ENCODE measurements around the gene RAB33A. TPM values are rescaled to one million over a fixed set of nuclear protein-coding genes. Genes with fewer than 3 reads are reported as not detected.

RAB33A gene
- 10.3 and 25.8 TPM in 2 replicates for total RNA-seq (2014; rRNA removed; shearing (Covaris generic); ENCODE audit: low replicate concordance)

DNA sequence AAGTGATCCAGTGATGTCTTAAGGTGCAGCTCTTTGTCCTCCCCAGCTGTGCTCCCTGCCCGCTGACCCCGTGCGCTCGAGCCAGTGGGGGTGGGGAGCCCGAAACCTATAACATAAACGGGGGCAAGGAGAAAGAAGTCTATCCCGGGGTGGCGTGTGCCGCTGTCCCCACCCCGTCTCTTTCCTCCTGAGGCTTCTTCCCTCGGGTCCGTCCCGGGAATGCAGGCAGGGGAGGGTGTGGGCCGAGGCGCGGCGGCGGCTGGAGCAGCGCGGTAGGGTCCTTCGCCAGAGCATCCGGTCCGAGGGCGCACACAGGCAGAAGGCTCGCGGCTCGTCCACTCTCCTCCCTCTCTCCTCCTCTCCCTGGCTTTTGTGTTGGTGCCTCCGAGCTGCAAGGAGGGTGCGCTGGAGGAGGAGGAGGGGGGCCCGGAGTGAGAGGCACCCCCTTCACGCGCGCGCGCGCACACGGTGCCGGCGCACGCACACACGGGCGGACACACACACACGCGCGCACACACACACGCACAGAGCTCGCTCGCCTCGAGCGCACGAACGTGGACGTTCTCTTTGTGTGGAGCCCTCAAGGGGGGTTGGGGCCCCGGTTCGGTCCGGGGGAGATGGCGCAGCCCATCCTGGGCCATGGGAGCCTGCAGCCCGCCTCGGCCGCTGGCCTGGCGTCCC lies at the start of gene RAB33A:
Gene RAB33A (plus strand): TSS at position 517 of the 681 bp plus-strand sequence. CDS start 101 bp downstream, at position 618.
- Histone ChIP-seq H3K9me2 (replicated peaks; ENCODE audit: insufficient read depth, low read length) (no peaks in the 10 kb centered on the region), H2AFZ (ENCODE audit: low read length) (peak within 1 kb of the TSS; percentile 52), H4K20me1 (ENCODE audit: insufficient read depth, low read depth, low read length) (no peaks in the 10 kb centered on the region), H3K4me1 (ENCODE audit: low read length) (peaks cover 49% of the 10 kb centered on the region), H3K27me3 (ENCODE audit: low read length) (no peaks in the 10 kb centered on the region), H3K4me3 (ENCODE audit: low read length) (peak within 1 kb of the TSS; percentile 72), H3K9me3 (ENCODE audit: low read length) (no peaks in the 10 kb centered on the region), H3K4me2 (ENCODE audit: low read depth, low read length, poor library complexity, severe bottlenecking) (peak within 1 kb of the TSS; percentile 77), H3K36me3 (ENCODE audit: insufficient read depth, low read length) (no peaks in the 10 kb centered on the region), H3K79me2 (ENCODE audit: low read length) (peaks cover 23% of the 10 kb centered on the region; the same call in 1 of the 2 replicates), H3K9ac (ENCODE audit: low read length) (peak within 1 kb of the TSS; percentile 79), H3K27ac (ENCODE audit: low read length) (peak within 1 kb of the TSS; percentile 79)
- DNase-seq = peak; percentile 65

- Histone ChIP-seq H3K4me3 (ENCODE audit: low read length) (no peak overlapping the region), H4K20me1 (ENCODE audit: insufficient read depth, low read depth, low read length) (no peaks in the 10 kb centered on the region), H3K9me3 (ENCODE audit: low read length) (no peaks in the 10 kb centered on the region), H2AFZ (ENCODE audit: low read length) (no peak overlapping the region), H3K4me1 (ENCODE audit: low read length) (peaks cover 16% of the 10 kb centered on the region), H3K27me3 (ENCODE audit: low read length) (no peaks in the 10 kb centered on the region), H3K36me3 (ENCODE audit: insufficient read depth, low read length) (no peaks in the 10 kb centered on the region), H3K9ac (ENCODE audit: low read length) (no peak overlapping the region), H3K9me2 (replicated peaks; ENCODE audit: insufficient read depth, low read length) (no peaks in the 10 kb centered on the region), H3K27ac (ENCODE audit: low read length) (no peak overlapping the region), H3K4me2 (ENCODE audit: low read depth, low read length, poor library complexity, severe bottlenecking) (no peak overlapping the region), H3K79me2 (ENCODE audit: low read length) (no peaks in the 10 kb centered on the region)
- no peak for DNase-seq
Measured at GRCh38 chrX:130124577-130124976, 47.2 kb upstream of the RAB33A start.

DNA sequence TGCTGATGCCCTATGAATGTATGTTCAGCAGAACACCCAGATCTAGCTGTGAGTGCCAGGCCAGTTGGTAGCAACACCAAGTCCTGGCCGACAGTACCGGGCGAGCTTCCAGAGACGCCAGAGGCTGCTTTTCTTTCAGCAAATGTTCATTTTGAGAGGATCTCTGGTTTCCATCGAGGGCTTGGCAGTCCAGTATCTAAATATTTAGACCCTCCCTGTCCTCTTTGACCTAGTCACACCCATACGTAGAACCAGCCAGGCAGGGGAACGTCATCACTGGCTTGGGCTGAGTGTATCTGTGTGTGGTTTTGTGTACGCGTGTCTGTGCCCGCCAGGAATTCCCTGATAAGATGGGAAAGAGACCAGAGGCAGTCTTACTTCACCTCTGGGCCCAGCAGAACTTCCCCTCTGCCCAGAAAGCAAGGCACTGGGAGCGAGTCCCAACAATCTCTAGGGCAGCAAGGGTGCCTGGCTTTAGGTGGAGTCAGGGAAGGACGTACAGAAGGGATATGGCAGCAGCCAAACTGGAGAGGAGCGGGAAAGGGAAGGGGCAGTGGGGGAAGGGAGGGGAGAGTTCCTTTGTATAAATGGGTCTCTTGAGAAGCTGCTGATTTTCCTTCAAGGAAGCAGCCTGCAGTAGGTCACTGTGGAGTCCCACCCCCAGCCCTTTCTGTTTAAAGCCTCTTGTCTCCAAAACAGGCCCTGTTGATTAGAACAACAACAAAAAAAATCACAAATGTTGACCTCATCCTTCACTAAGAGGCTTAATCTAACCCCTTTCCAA lies 46.5 kb upstream of the RAB33A start:
- H4K20me1 ChIP-seq (ENCODE audit: insufficient read depth, low read depth, low read length) = no peaks in the 10 kb centered on the region
- no peak overlapping the region for H3K4me3 ChIP-seq (ENCODE audit: low read length)
- no peak for DNase-seq
- no peak overlapping the region for H3K27ac ChIP-seq (ENCODE audit: low read length)
- H3K27me3 ChIP-seq (ENCODE audit: low read length) = no peaks in the 10 kb centered on the region
- no peaks in the 10 kb centered on the region for H3K9me3 ChIP-seq (ENCODE audit: low read length)
- H3K36me3 ChIP-seq (ENCODE audit: insufficient read depth, low read length) = no peaks in the 10 kb centered on the region
- H3K9me2 ChIP-seq (replicated peaks; ENCODE audit: insufficient read depth, low read length) = no peaks in the 10 kb centered on the region
- H3K4me2 ChIP-seq (ENCODE audit: low read depth, low read length, poor library complexity, severe bottlenecking) = no peak overlapping the region
- H3K79me2 ChIP-seq (ENCODE audit: low read length) = no peaks in the 10 kb centered on the region
- no peak overlapping the region for H2AFZ ChIP-seq (ENCODE audit: low read length)
- no peak overlapping the region for H3K9ac ChIP-seq (ENCODE audit: low read length)
- peaks cover 9% of the 10 kb centered on the region for H3K4me1 ChIP-seq (ENCODE audit: low read length)

- Histone ChIP-seq H3K9me3 (ENCODE audit: low read length) (no peaks in the 10 kb centered on the region), H3K79me2 (ENCODE audit: low read length) (no peaks in the 10 kb centered on the region), H3K27me3 (ENCODE audit: low read length) (no peaks in the 10 kb centered on the region), H3K9me2 (replicated peaks; ENCODE audit: insufficient read depth, low read length) (no peaks in the 10 kb centered on the region), H3K9ac (ENCODE audit: low read length) (no peak overlapping the region), H3K4me3 (ENCODE audit: low read length) (no peak overlapping the region), H3K4me2 (ENCODE audit: low read depth, low read length, poor library complexity, severe bottlenecking) (no peak overlapping the region), H3K4me1 (ENCODE audit: low read length) (no peaks in the 10 kb centered on the region), H2AFZ (ENCODE audit: low read length) (no peak overlapping the region), H3K27ac (ENCODE audit: low read length) (no peak overlapping the region), H4K20me1 (ENCODE audit: insufficient read depth, low read depth, low read length) (no peaks in the 10 kb centered on the region), H3K36me3 (ENCODE audit: insufficient read depth, low read length) (no peaks in the 10 kb centered on the region; the same call in 1 of the 2 replicates)
- DNase-seq = no peak
Measured at GRCh38 chrX:130130990-130131389, 40.8 kb upstream of the RAB33A start.

GRCh38 chrX:130136496-130136895 lies 35.3 kb upstream of the RAB33A start:
- H4K20me1 ChIP-seq (ENCODE audit: insufficient read depth, low read depth, low read length) = no peaks in the 10 kb centered on the region
- no peaks in the 10 kb centered on the region for H3K9me2 ChIP-seq (replicated peaks; ENCODE audit: insufficient read depth, low read length)
- H3K4me1 ChIP-seq (ENCODE audit: low read length) = no peaks in the 10 kb centered on the region
- H3K4me3 ChIP-seq (ENCODE audit: low read length) = no peak overlapping the region
- no peak for DNase-seq
- no peak overlapping the region for H3K27ac ChIP-seq (ENCODE audit: low read length)
- no peaks in the 10 kb centered on the region for H3K27me3 ChIP-seq (ENCODE audit: low read length)
- H3K4me2 ChIP-seq (ENCODE audit: low read depth, low read length, poor library complexity, severe bottlenecking) = no peak overlapping the region
- peaks cover 5% of the 10 kb centered on the region; the same call in 1 of the 2 replicates for H3K36me3 ChIP-seq (ENCODE audit: insufficient read depth, low read length)
- H3K9ac ChIP-seq (ENCODE audit: low read length) = no peak overlapping the region
- no peak overlapping the region for H2AFZ ChIP-seq (ENCODE audit: low read length)
- no peaks in the 10 kb centered on the region for H3K9me3 ChIP-seq (ENCODE audit: low read length)
- H3K79me2 ChIP-seq (ENCODE audit: low read length) = no peaks in the 10 kb centered on the region

- no peak overlapping the region for H3K4me2 ChIP-seq (ENCODE audit: low read depth, low read length, poor library complexity, severe bottlenecking)
- no peak overlapping the region for H2AFZ ChIP-seq (ENCODE audit: low read length)
- DNase-seq = no peak
- H3K27ac ChIP-seq (ENCODE audit: low read length) = no peak overlapping the region
- peaks cover 5% of the 10 kb centered on the region; the same call in 1 of the 2 replicates for H3K36me3 ChIP-seq (ENCODE audit: insufficient read depth, low read length)
- H3K79me2 ChIP-seq (ENCODE audit: low read length) = no peaks in the 10 kb centered on the region
- no peaks in the 10 kb centered on the region for H3K4me1 ChIP-seq (ENCODE audit: low read length)
- no peaks in the 10 kb centered on the region for H3K27me3 ChIP-seq (ENCODE audit: low read length)
- no peaks in the 10 kb centered on the region for H3K9me2 ChIP-seq (replicated peaks; ENCODE audit: insufficient read depth, low read length)
- no peaks in the 10 kb centered on the region for H3K9me3 ChIP-seq (ENCODE audit: low read length)
- H3K4me3 ChIP-seq (ENCODE audit: low read length) = no peak overlapping the region
- H4K20me1 ChIP-seq (ENCODE audit: insufficient read depth, low read depth, low read length) = no peaks in the 10 kb centered on the region
- H3K9ac ChIP-seq (ENCODE audit: low read length) = no peak overlapping the region
Measured at GRCh38 chrX:130136961-130137360, 34.8 kb upstream of the RAB33A start.

GRCh38 chrX:130139474-130140201 lies 32.1 kb upstream of the RAB33A start:
- H3K27ac ChIP-seq (ENCODE audit: low read length) = no peak overlapping the region
- H4K20me1 ChIP-seq (ENCODE audit: insufficient read depth, low read depth, low read length) = no peaks in the 10 kb centered on the region
- H2AFZ ChIP-seq (ENCODE audit: low read length) = no peak overlapping the region
- no peak overlapping the region for H3K4me3 ChIP-seq (ENCODE audit: low read length)
- H3K9ac ChIP-seq (ENCODE audit: low read length) = no peak overlapping the region
- no peak overlapping the region for H3K4me2 ChIP-seq (ENCODE audit: low read depth, low read length, poor library complexity, severe bottlenecking)
- H3K9me3 ChIP-seq (ENCODE audit: low read length) = no peaks in the 10 kb centered on the region
- no peaks in the 10 kb centered on the region for H3K79me2 ChIP-seq (ENCODE audit: low read length)
- no peaks in the 10 kb centered on the region for H3K4me1 ChIP-seq (ENCODE audit: low read length)
- DNase-seq = no peak
- H3K27me3 ChIP-seq (ENCODE audit: low read length) = no peaks in the 10 kb centered on the region
- H3K36me3 ChIP-seq (ENCODE audit: insufficient read depth, low read length) = peaks cover 8% of the 10 kb centered on the region; the same call in 1 of the 2 replicates
- no peaks in the 10 kb centered on the region for H3K9me2 ChIP-seq (replicated peaks; ENCODE audit: insufficient read depth, low read length)

- Histone ChIP-seq H3K4me3 (ENCODE audit: low read length) (no peak overlapping the region), H3K9ac (ENCODE audit: low read length) (no peak overlapping the region), H3K27ac (ENCODE audit: low read length) (no peak overlapping the region), H3K9me2 (replicated peaks; ENCODE audit: insufficient read depth, low read length) (no peaks in the 10 kb centered on the region), H3K79me2 (ENCODE audit: low read length) (no peaks in the 10 kb centered on the region), H4K20me1 (ENCODE audit: insufficient read depth, low read depth, low read length) (no peaks in the 10 kb centered on the region), H3K4me2 (ENCODE audit: low read depth, low read length, poor library complexity, severe bottlenecking) (no peak overlapping the region), H3K9me3 (ENCODE audit: low read length) (no peaks in the 10 kb centered on the region), H2AFZ (ENCODE audit: low read length) (no peak overlapping the region), H3K27me3 (ENCODE audit: low read length) (no peaks in the 10 kb centered on the region), H3K4me1 (ENCODE audit: low read length) (no peaks in the 10 kb centered on the region), H3K36me3 (ENCODE audit: insufficient read depth, low read length) (0 out of 2 replicates have a peak, but pooled peaks cover 3% of the 10 kb centered on the region)
- DNase-seq = no peak
Measured at GRCh38 chrX:130144509-130144908, 27.3 kb upstream of the RAB33A start.

Data from Karpas-422 (cell line).